Right atrium auricular region (tissue), 2 donors: ENCODE data around the gene SEMA5A. TPM values are rescaled to one million over a fixed set of nuclear protein-coding genes. Genes with fewer than 3 reads are reported as not detected.

Source experiments
- DNase-seq: peaks from one replicate; pipeline ENCODE4 v3.0.0-alpha.2; 2019; ENCODE audit warnings: low spot score
- H3K27ac ChIP-seq, 2 donors: fragments of 200-600 bp; sonication (generic); 1 replicate in 1 of 2; 2 replicates in 1 of 2; pipeline ENCODE4 v1.5.1; 2016 to 2019
- H3K27me3 ChIP-seq, 2 donors: fragments of 200-600 bp; sonication (generic); one replicate each; pipeline versions ENCODE4 v1.5.1 to v1.6.0; 2017 to 2019
- H3K36me3 ChIP-seq: fragments of 200-600 bp; sonication (generic); one replicate; pipeline ENCODE4 v1.5.1; 2016
- H3K4me1 ChIP-seq, 2 donors: fragments of 200-600 bp; sonication (generic); one replicate each; pipeline versions ENCODE4 v1.5.1 to v1.6.0; 2017 to 2019
- H3K4me3 ChIP-seq, 2 donors: fragments of 200-600 bp; sonication (generic); 1 replicate in 1 of 2; 2 replicates in 1 of 2; pipeline ENCODE4 v1.5.1; 2017 to 2019; ENCODE audit warnings: mild to moderate bottlenecking in 1 of 2, moderate library complexity in 1 of 2
- H3K9me3 ChIP-seq, 2 donors: fragments of 200-600 bp; sonication (generic); one replicate each; pipeline ENCODE4 v1.5.1; 2019
- CTCF ChIP-seq, 2 donors: fragments of 200-600 bp; sonication (generic); IDR thresholded peaks; one replicate each; pipeline ENCODE4 v1.5.1; 2019; ENCODE audit warnings: antibody characterized with exemption in 2 of 2
- total RNA-seq, 2 donors: library from RNA; depleted of rRNA; stranded (reverse); fragments of >200 nt; gene quantifications; one replicate each; pipeline ENCODE4 v1.1.0, GENCODE V29; 2016

The SEMA5A gene
- 10 to 100 TPM; 14.1 to 26.2 TPM for total RNA-seq

- Histone ChIP-seq H3K36me3 (peaks cover 8% of the 10 kb centered on the region), H3K4me3 (peak within 1 kb of the TSS; percentile 77 to 91), H3K4me1 (peaks cover 0 to 39% of the 10 kb centered on the region in 2 donors), H3K9me3 (no peaks in the 10 kb centered on the region), H3K27ac (peak within 1 kb of the TSS; percentile 92 to 95), H3K27me3 (no peaks in the 10 kb centered on the region)
- DNase-seq, result no peak
- TF ChIP-seq CTCF (IDR thresholded peaks at IDR 0.05), result peak in 1 of 2 donors; percentile 35
Observed at GRCh38 chr5:9545992-9546851, at the start of gene SEMA5A. Gene SEMA5A (minus strand): TSS chr5:9546075. CDS start chr5:9379946, 166,129 bp downstream.

GRCh38 chr5:9594913-9595312 lies 49.0 kb upstream of the SEMA5A start:
- no peak for TF ChIP-seq CTCF (IDR thresholded peaks at IDR 0.05)
- Histone ChIP-seq H3K4me1 (no peaks in the 10 kb centered on the region), H3K27me3 (no peaks in the 10 kb centered on the region), H3K4me3 (no peak overlapping the region), H3K27ac (no peak overlapping the region), H3K36me3 (no peaks in the 10 kb centered on the region), H3K9me3 (no peaks in the 10 kb centered on the region)
- DNase-seq, result no peak

GRCh38 chr5:9589049-9589835 lies 43.4 kb upstream of the SEMA5A start:
- no peaks in the 10 kb centered on the region for H3K36me3 ChIP-seq
- H3K4me3 ChIP-seq, result no peak overlapping the region
- H3K4me1 ChIP-seq, result no peaks in the 10 kb centered on the region
- no peak overlapping the region for H3K27ac ChIP-seq
- no peaks in the 10 kb centered on the region for H3K9me3 ChIP-seq
- no peak for DNase-seq
- H3K27me3 ChIP-seq, result no peaks in the 10 kb centered on the region
- no peak for TF ChIP-seq CTCF (IDR thresholded peaks at IDR 0.05)

GRCh38 chr5:9588254-9588653 lies 42.4 kb upstream of the SEMA5A start:
- no peaks in the 10 kb centered on the region for H3K9me3 ChIP-seq
- H3K27me3 ChIP-seq, result no peaks in the 10 kb centered on the region
- no peaks in the 10 kb centered on the region for H3K4me1 ChIP-seq
- DNase-seq, result no peak
- H3K4me3 ChIP-seq, result no peak overlapping the region
- no peak overlapping the region for H3K27ac ChIP-seq
- H3K36me3 ChIP-seq, result no peaks in the 10 kb centered on the region
- no peak for TF ChIP-seq CTCF (IDR thresholded peaks at IDR 0.05)

- no peaks in the 10 kb centered on the region for H3K9me3 ChIP-seq
- H3K4me1 ChIP-seq, result no peaks in the 10 kb centered on the region
- no peaks in the 10 kb centered on the region for H3K27me3 ChIP-seq
- H3K27ac ChIP-seq, result no peak overlapping the region
- H3K4me3 ChIP-seq, result no peak overlapping the region
- no peaks in the 10 kb centered on the region for H3K36me3 ChIP-seq
- no peak for TF ChIP-seq CTCF (IDR thresholded peaks at IDR 0.05)
- no peak for DNase-seq
Observed at GRCh38 chr5:9587135-9587534, 41.3 kb upstream of the SEMA5A start.
